HCT116 (cell line): ENCODE measurements around the gene DLD. TPM values are rescaled to one million over a fixed set of nuclear protein-coding genes. Genes with fewer than 3 reads are reported as not detected.

Source experiments
- ATAC-seq: fragments of 200-7000 bp; cut with Tn5 transposase; 2 replicates; pipeline ENCODE4 v1.9.1; 2020; ENCODE audit warnings: mild to moderate bottlenecking, moderate library complexity
- BruUV-seq: library from RNA; stranded (reverse); fragments of 400-500 nt; replicated peaks from 2 replicates; lab custom pipeline; 2021; lab: Mats Ljungman, UMichigan
- CTCF ChIA-PET: fragments of 300-600 bp; sonication (Branson Sonifier 250); formaldehyde crosslinking; loops from one replicate; lab custom pipeline; 2021; ENCODE audit warnings: antibody characterized with exemption; lab: Charles Lee
- POLR2A ChIA-PET: fragments of 300-600, 350-600 bp; sonication (Branson Sonifier 250); formaldehyde crosslinking; loops from one replicate; lab custom pipeline; 2021; ENCODE audit warnings: antibody characterized with exemption; lab: Charles Lee
- RAD21 ChIA-PET, 2 experiments: fragments of 300-600 bp; sonication (Branson Sonifier 250); formaldehyde crosslinking; loops; one replicate each; lab custom pipeline; 2023; ENCODE audit warnings: low total read pairs in 2 of 2; ENCODE audit not compliant: uncharacterized antibody in 2 of 2, unreplicated experiment in 2 of 2, low non-redundant PET in 1 of 2; lab: Charles Lee
- DNase-seq: peaks from one replicate; pipeline ENCODE4 v3.0.0-alpha.2; 2010; ENCODE audit warnings: low read depth, low spot score
- H2AFZ ChIP-seq: fragments of 200-600 bp; shearing (Covaris generic), sonication (generic); 2 replicates; pipeline ENCODE4 v1.6.1; 2017; ENCODE audit warnings: low read depth, mixed run types, mixed read lengths, antibody characterized with exemption, low read length; ENCODE audit not compliant: poor library complexity, severe bottlenecking
- H3K27ac ChIP-seq: 2 replicates; pipeline ENCODE4 v1.5.1; 2012; ENCODE audit warnings: low read depth, low read length
- H3K27me3 ChIP-seq: fragments of 200-600 bp; sonication (generic); 2 replicates; pipeline ENCODE4 v1.6.1; 2016; ENCODE audit warnings: mixed run types, low read length, mixed read lengths; ENCODE audit not compliant: insufficient read depth
- H3K36me3 ChIP-seq, 2 experiments: fragments of 200-500 bp in 1 of 2; fragments of 200-600 bp in 1 of 2; sonication (Bioruptor generic) in 1 of 2; sonication (generic) in 1 of 2; 2 replicates each; pipeline versions ENCODE4 v1.5.1 to v1.6.1; 2014 to 2016; ENCODE audit warnings: low read length in 2 of 2, inconsistent platforms in 1 of 2, mixed read lengths in 1 of 2, mixed run types in 1 of 2; ENCODE audit not compliant: insufficient read depth in 2 of 2, control insufficient read depth in 1 of 2
- H3K4me1 ChIP-seq, 2 experiments: fragments of 200-600 bp in 1 of 2; sonication (generic) in 1 of 2; 2 replicates each; pipeline versions ENCODE4 v1.5.1 to v1.6.1; 2012 to 2017; ENCODE audit warnings: low read length in 2 of 2, inconsistent platforms in 1 of 2, mild to moderate bottlenecking in 1 of 2, mixed read lengths in 1 of 2, mixed run types in 1 of 2, moderate library complexity in 1 of 2; ENCODE audit not compliant: insufficient read depth in 2 of 2, control insufficient read depth in 1 of 2
- H3K4me2 ChIP-seq: fragments of 200-600 bp; sonication (generic); 2 replicates; pipeline ENCODE4 v1.6.1; 2017; ENCODE audit warnings: mixed run types, low read length, mixed read lengths
- H3K4me3 ChIP-seq, 2 experiments: fragments of 200-600 bp in 1 of 2; sonication (generic) in 1 of 2; replicated peaks in 1 of 2; 2 replicates each; pipeline ENCODE4 v1.5.1; 2011 to 2016; ENCODE audit warnings: low read length in 2 of 2, control low read depth in 1 of 2, low read depth in 1 of 2, mild to moderate bottlenecking in 1 of 2, mixed read lengths in 1 of 2, mixed run types in 1 of 2
- H3K79me2 ChIP-seq: fragments of 200-600 bp; sonication (generic); 2 replicates; pipeline ENCODE4 v1.6.1; 2017; ENCODE audit warnings: mild to moderate bottlenecking, mixed run types, low read length, moderate library complexity, mixed read lengths; ENCODE audit not compliant: insufficient read depth
- H3K9ac ChIP-seq: fragments of 200-600 bp; sonication (generic); 2 replicates; pipeline ENCODE4 v1.6.1; 2016; ENCODE audit warnings: low read length, mixed read lengths
- H3K9me2 ChIP-seq: fragments of 200-600 bp; sonication (generic), shearing (Covaris generic); 2 replicates; pipeline ENCODE4 v1.6.1; 2017; ENCODE audit warnings: mixed run types, mild to moderate bottlenecking, moderate library complexity; ENCODE audit not compliant: insufficient read depth
- H3K9me3 ChIP-seq, 2 experiments: fragments of 200-500 bp in 1 of 2; fragments of 200-600 bp in 1 of 2; sonication (Bioruptor generic) in 1 of 2; sonication (generic) in 1 of 2; 2 replicates each; pipeline ENCODE4 v1.6.1; 2014 to 2017; ENCODE audit warnings: low read length in 2 of 2, mixed read lengths in 2 of 2, inconsistent platforms in 1 of 2, low read depth in 1 of 2, mild to moderate bottlenecking in 1 of 2, mixed run types in 1 of 2, moderate library complexity in 1 of 2; ENCODE audit not compliant: control insufficient read depth in 1 of 2, insufficient read depth in 1 of 2
- H4K20me1 ChIP-seq: fragments of 200-600 bp; sonication (generic), shearing (Covaris generic); 2 replicates; pipeline ENCODE4 v1.6.1; 2017; ENCODE audit warnings: mixed run types, mild to moderate bottlenecking, moderate library complexity; ENCODE audit not compliant: insufficient read depth
- CBX3 ChIP-seq: IDR thresholded peaks from 2 replicates; pipeline ENCODE4 v1.6.1; 2012; ENCODE audit warnings: low read depth
- ELF1 ChIP-seq: IDR thresholded peaks from 2 replicates; pipeline ENCODE4 v1.6.1; 2012; ENCODE audit warnings: low read depth, borderline replicate concordance
- FOSL1 ChIP-seq: IDR thresholded peaks from 2 replicates; pipeline ENCODE4 v1.6.1; 2012; ENCODE audit warnings: low read depth
- JUND ChIP-seq: IDR thresholded peaks from 2 replicates; pipeline ENCODE4 v1.6.1; 2012
- POLR2A ChIP-seq: IDR thresholded peaks from 2 replicates; pipeline ENCODE4 v1.7.0; 2011; ENCODE audit warnings: borderline replicate concordance; ENCODE audit not compliant: insufficient read depth, insufficient read length; ENCODE audit errors: extremely low read depth
- POLR2AphosphoS5 ChIP-seq: IDR thresholded peaks from 2 replicates; pipeline ENCODE4 v1.6.1; 2011; ENCODE audit warnings: mild to moderate bottlenecking, low read depth, low read length, moderate library complexity
- RAD21 ChIP-seq: IDR thresholded peaks from 2 replicates; pipeline ENCODE4 v1.6.1; 2012; ENCODE audit warnings: low read depth, mild to moderate bottlenecking
- SIN3A ChIP-seq: IDR thresholded peaks from 2 replicates; pipeline ENCODE4 v1.6.1; 2012; ENCODE audit warnings: low read depth
- SP1 ChIP-seq: IDR thresholded peaks from 2 replicates; pipeline ENCODE4 v1.6.1; 2012; ENCODE audit warnings: low read depth
- SRF ChIP-seq: IDR thresholded peaks from 2 replicates; pipeline ENCODE4 v1.6.1; 2012; ENCODE audit warnings: low read depth
- TCF7L2 ChIP-seq: IDR thresholded peaks from 2 replicates; pipeline ENCODE4 v1.7.0; 2011; ENCODE audit warnings: borderline replicate concordance, inconsistent platforms; ENCODE audit not compliant: insufficient read depth, insufficient read length; ENCODE audit errors: extremely low read depth
- ZBTB33 ChIP-seq: IDR thresholded peaks from 2 replicates; pipeline ENCODE4 v1.6.1; 2011; ENCODE audit warnings: mild to moderate bottlenecking, low read length, moderate library complexity; ENCODE audit not compliant: insufficient replicate concordance; ENCODE audit errors: extremely low read depth
- ZFX ChIP-seq: fragments of 450-650 bp; IDR thresholded peaks from 2 replicates; pipeline ENCODE4 v1.6.1; 2017
- ZNF274 ChIP-seq: fragments of 200-500 bp; sonication (Bioruptor generic); IDR thresholded peaks from 2 replicates; pipeline ENCODE4 v1.6.1; 2014; ENCODE audit warnings: mild to moderate bottlenecking, low read depth, low read length, inconsistent platforms
- intact Hi-C: fragments of 100-400 bp; cut with micrococcal nuclease; formaldehyde crosslinking; loops from 2 replicates; pipeline ENCODE4 v1.10.0; 2022
- total RNA-seq: library from RNA; stranded (reverse); gene quantifications from one replicate; pipeline ENCODE4 v1.2.1, GENCODE V29; 2021; ENCODE audit not compliant: unreplicated experiment
- TF ChIP-seq, protein P1 (sequence below): IDR thresholded peaks from 2 replicates; pipeline ENCODE4 v1.6.1; 2012; ENCODE audit warnings: low read depth

Gene DLD
- total RNA-seq, 1 experiment from 2014 or later, result 104 TPM

- H3K9me2 ChIP-seq, result no peaks in the 10 kb centered on the region
- ChIA-PET RAD21 (no interaction called here), CTCF (no interaction called here), POLR2A (no interaction called here)
- H3K27me3 ChIP-seq, result no peaks in the 10 kb centered on the region
- no peaks in the 10 kb centered on the region for H3K9me3 ChIP-seq
- no TSS peak for BruUV-seq
- TF ChIP-seq SP1 (no peak), ZFX (no peak), SRF (no peak), SIN3A (no peak), ELF1 (no peak), CBX3 (no peak), POLR2A (no peak), ZBTB33 (no peak), FOSL1 (peak; percentile 43; the same call in 1 of the 2 replicates), TCF7L2 (no peak), ZNF274 (no peak), RAD21 (no peak), POLR2AphosphoS5 (no peak), JUND (peak; percentile 25)
- TF ChIP-seq, protein P1, sequence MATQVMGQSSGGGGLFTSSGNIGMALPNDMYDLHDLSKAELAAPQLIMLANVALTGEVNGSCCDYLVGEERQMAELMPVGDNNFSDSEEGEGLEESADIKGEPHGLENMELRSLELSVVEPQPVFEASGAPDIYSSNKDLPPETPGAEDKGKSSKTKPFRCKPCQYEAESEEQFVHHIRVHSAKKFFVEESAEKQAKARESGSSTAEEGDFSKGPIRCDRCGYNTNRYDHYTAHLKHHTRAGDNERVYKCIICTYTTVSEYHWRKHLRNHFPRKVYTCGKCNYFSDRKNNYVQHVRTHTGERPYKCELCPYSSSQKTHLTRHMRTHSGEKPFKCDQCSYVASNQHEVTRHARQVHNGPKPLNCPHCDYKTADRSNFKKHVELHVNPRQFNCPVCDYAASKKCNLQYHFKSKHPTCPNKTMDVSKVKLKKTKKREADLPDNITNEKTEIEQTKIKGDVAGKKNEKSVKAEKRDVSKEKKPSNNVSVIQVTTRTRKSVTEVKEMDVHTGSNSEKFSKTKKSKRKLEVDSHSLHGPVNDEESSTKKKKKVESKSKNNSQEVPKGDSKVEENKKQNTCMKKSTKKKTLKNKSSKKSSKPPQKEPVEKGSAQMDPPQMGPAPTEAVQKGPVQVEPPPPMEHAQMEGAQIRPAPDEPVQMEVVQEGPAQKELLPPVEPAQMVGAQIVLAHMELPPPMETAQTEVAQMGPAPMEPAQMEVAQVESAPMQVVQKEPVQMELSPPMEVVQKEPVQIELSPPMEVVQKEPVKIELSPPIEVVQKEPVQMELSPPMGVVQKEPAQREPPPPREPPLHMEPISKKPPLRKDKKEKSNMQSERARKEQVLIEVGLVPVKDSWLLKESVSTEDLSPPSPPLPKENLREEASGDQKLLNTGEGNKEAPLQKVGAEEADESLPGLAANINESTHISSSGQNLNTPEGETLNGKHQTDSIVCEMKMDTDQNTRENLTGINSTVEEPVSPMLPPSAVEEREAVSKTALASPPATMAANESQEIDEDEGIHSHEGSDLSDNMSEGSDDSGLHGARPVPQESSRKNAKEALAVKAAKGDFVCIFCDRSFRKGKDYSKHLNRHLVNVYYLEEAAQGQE, result no peak
- H3K4me1 ChIP-seq, result peaks cover 5 to 10% of the 10 kb centered on the region in 2 experiments; a peak in 3 of 4 replicates
- H2AFZ ChIP-seq, result no peak overlapping the region
- no peak overlapping the region for H3K4me3 ChIP-seq
- peak overlapping the region; percentile 19; the same call in 1 of the 2 replicates for H3K4me2 ChIP-seq
- no peak overlapping the region for H3K27ac ChIP-seq
- no peak overlapping the region for H3K9ac ChIP-seq
- ATAC-seq (no peak), DNase-seq (no peak)
- H3K79me2 ChIP-seq, result peaks cover 24% of the 10 kb centered on the region
- peaks cover 30 to 44% of the 10 kb centered on the region in 2 experiments for H3K36me3 ChIP-seq
- H4K20me1 ChIP-seq, result no peaks in the 10 kb centered on the region
- intact Hi-C loops, result no loop called here
Observed at GRCh38 chr7:107913851-107914250, 22.9 kb downstream of the DLD start.
